ENCODE measurements around the gene PSMD13.
"Not testable (repeated sequence)": the region's sequence is repeated elsewhere in the genome, so short reads cannot be mapped to it uniquely, and the experiment has no call there.

PSMD13 gene

GRCh38 chr11:220641-221215, 16.0 kb upstream of the PSMD13 start:
- DNase-seq = not testable (repeated sequence)

GRCh38 chr11:221539-221938, 15.2 kb upstream of the PSMD13 start:
- DNase-seq = no peak

GRCh38 chr11:221998-222789, 14.6 kb upstream of the PSMD13 start:
- no peak for DNase-seq

GRCh38 chr11:223026-223789, 13.6 kb upstream of the PSMD13 start:
- DNase-seq = no peak

- DNase-seq = no peak
Observed at GRCh38 chr11:223884-224283, 12.9 kb upstream of the PSMD13 start.

GRCh38 chr11:224424-224823, 12.4 kb upstream of the PSMD13 start:
- DNase-seq = no peak

GRCh38 chr11:225734-226453, 10.9 kb upstream of the PSMD13 start:
- no peak for DNase-seq

GRCh38 chr11:227824-228379, 8.9 kb upstream of the PSMD13 start:
- DNase-seq = no peak

- no peak for DNase-seq
Observed at GRCh38 chr11:230431-230830, 6.3 kb upstream of the PSMD13 start.

GRCh38 chr11:232783-233565, 3.8 kb upstream of the PSMD13 start:
- DNase-seq = no peak

GRCh38 chr11:235180-235579, 1.6 kb upstream of the PSMD13 start:
- no peak for DNase-seq

- DNase-seq = no peak
Observed at GRCh38 chr11:235609-235996, 1.2 kb upstream of the PSMD13 start.

GRCh38 chr11:235997-236773, 591 bp upstream of the PSMD13 start, which contains the start of gene SIRT3:
SIRT3 (minus strand) TSS chr11:236342; CDS start chr11:236328, 14 bp downstream.
- DNase-seq = peak; percentile 97

GRCh38 chr11:238346-238745, 1.6 kb downstream of the PSMD13 start:
- not testable (repeated sequence) for DNase-seq

- DNase-seq = no peak
Observed at GRCh38 chr11:240315-240714, 3.5 kb downstream of the PSMD13 start.

- DNase-seq = no peak
Observed at GRCh38 chr11:241634-242033, 4.9 kb downstream of the PSMD13 start.

- DNase-seq = no peak
Observed at GRCh38 chr11:244376-244775, 7.6 kb downstream of the PSMD13 start.

- no peak for DNase-seq
Observed at GRCh38 chr11:249062-249461, 12.3 kb downstream of the PSMD13 start.

GRCh38 chr11:250274-250673, 13.5 kb downstream of the PSMD13 start:
- DNase-seq = no peak

GRCh38 chr11:250740-251299, 14.0 kb downstream of the PSMD13 start:
- peak; percentile 81 for DNase-seq

- DNase-seq = no peak
Observed at GRCh38 chr11:251550-251949, 14.8 kb downstream of the PSMD13 start.

All from DMS53 (cell line).